K562 (cell line): ENCODE data around the gene PPT1. TPM values are rescaled to one million over a fixed set of nuclear protein-coding genes. Genes with fewer than 3 reads are reported as not detected.

Source experiments
- ATAC-seq: fragments of 200-7000 bp; cut with Tn5 transposase; 3 replicates; pipeline ENCODE4 v1.9.1; 2020; ENCODE audit warnings: moderate library complexity
- BruUV-seq: library from RNA; stranded (reverse); fragments of 400-500 nt; replicated peaks from 2 replicates; lab custom pipeline; 2021; lab: Mats Ljungman, UMichigan
- CTCF ChIA-PET: fragments of 300-600 bp; formaldehyde crosslinking; extraction: SDS; loops from one replicate; lab custom pipeline; 2021; ENCODE audit warnings: low intra/inter-chr PET ratio; lab: Yijun Ruan, JAX
- POLR2A ChIA-PET: fragments of 300-600, 350-650 bp; sonication (Branson Sonifier 250); formaldehyde crosslinking; extraction: SDS; loops from one replicate; lab custom pipeline; 2021; ENCODE audit warnings: antibody characterized with exemption, inconsistent platforms; lab: Yijun Ruan, JAX
- DNase-seq, 4 experiments: peaks; one replicate each; pipeline versions ENCODE4 v3.0.0 to v3.0.0-alpha.2; 2011 to 2018; ENCODE audit warnings: low spot score in 3 of 4, mixed read lengths in 3 of 4; ENCODE audit errors: extremely low read depth in 1 of 4
- FAIRE-seq: peaks from 2 replicates; lab custom pipeline; 2011; peaks lifted over from hg19 to GRCh38; lab: Jason Lieb, UNC
- H2AFZ ChIP-seq: 2 replicates; pipeline ENCODE4 v1.6.0; 2011; ENCODE audit warnings: low read depth, low read length, control low read depth, inconsistent platforms
- H3K27ac ChIP-seq: fragments of 200-600 bp; 3 replicates; pipeline ENCODE4 v1.8.0; 2011; ENCODE audit warnings: low read depth, mild to moderate bottlenecking, control low read depth, inconsistent platforms, low read length, moderate library complexity, mixed read lengths; ENCODE audit errors: extremely low read depth
- H3K27me3 ChIP-seq, 2 experiments: fragments of 300-600 bp in 1 of 2; 2 replicates in 1 of 2; 3 replicates in 1 of 2; pipeline versions ENCODE4 v1.6.0 to v1.8.0; 2011; ENCODE audit warnings: inconsistent platforms in 2 of 2, low read length in 2 of 2, mild to moderate bottlenecking in 1 of 2, mixed read lengths in 1 of 2, moderate library complexity in 1 of 2; ENCODE audit not compliant: control insufficient read depth in 2 of 2, insufficient read depth in 2 of 2
- H3K36me3 ChIP-seq: fragments of 300-600 bp; 3 replicates; pipeline ENCODE4 v1.8.0; 2011; ENCODE audit warnings: mild to moderate bottlenecking, low read length, inconsistent platforms; ENCODE audit not compliant: control insufficient read depth, insufficient read depth
- H3K4me1 ChIP-seq, 2 experiments: fragments of 200-600 bp in 1 of 2; replicated peaks in 1 of 2; 2 replicates in 1 of 2; 3 replicates in 1 of 2; pipeline versions ENCODE4 v1.5.1 to v1.8.0; 2011; ENCODE audit warnings: inconsistent platforms in 2 of 2, low read length in 2 of 2, mild to moderate bottlenecking in 1 of 2, mixed read lengths in 1 of 2, moderate library complexity in 1 of 2; ENCODE audit not compliant: control insufficient read depth in 2 of 2, insufficient read depth in 2 of 2
- H3K4me2 ChIP-seq: 2 replicates; pipeline ENCODE4 v1.6.1; 2011; ENCODE audit warnings: low read length, control low read depth, inconsistent platforms, mixed read lengths; ENCODE audit not compliant: insufficient read depth
- H3K4me3 ChIP-seq: fragments of 200-600 bp; sonication (generic), shearing (Covaris generic); 2 replicates; pipeline ENCODE4 v1.5.1; 2016; ENCODE audit warnings: control low read depth, inconsistent platforms
- H3K79me2 ChIP-seq: fragments of 200-600 bp; 3 replicates; pipeline ENCODE4 v1.8.0; 2011; ENCODE audit warnings: low read length, inconsistent platforms; ENCODE audit not compliant: control insufficient read depth, insufficient read depth
- H3K9ac ChIP-seq, 2 experiments: 2 replicates each; pipeline versions ENCODE4 v1.6.0 to v1.6.1; 2011; ENCODE audit warnings: low read depth in 2 of 2, low read length in 2 of 2, control low read depth in 1 of 2, inconsistent platforms in 1 of 2, mild to moderate bottlenecking in 1 of 2, mixed read lengths in 1 of 2; ENCODE audit not compliant: insufficient read depth in 1 of 2
- H3K9me1 ChIP-seq: one replicate; pipeline ENCODE4 v1.6.0; 2011; ENCODE audit warnings: inconsistent platforms, mild to moderate bottlenecking, low read length, moderate library complexity; ENCODE audit not compliant: control insufficient read depth, insufficient read depth
- H3K9me3 ChIP-seq: replicated peaks from 2 replicates; pipeline ENCODE4 v1.5.1; 2011; ENCODE audit warnings: low read depth, low read length, inconsistent platforms; ENCODE audit not compliant: control insufficient read depth, insufficient read depth
- H4K20me1 ChIP-seq: replicated peaks from 2 replicates; pipeline ENCODE4 v1.6.1; 2011; ENCODE audit warnings: low read length, inconsistent platforms, mixed read lengths; ENCODE audit not compliant: control insufficient read depth, insufficient read depth
- BRD9 ChIP-seq: fragments of 450-650 bp; IDR thresholded peaks from 2 replicates; pipeline ENCODE4 v1.6.1; 2018; ENCODE audit warnings: low read depth; ENCODE audit not compliant: partially characterized antibody
- CTBP1 ChIP-seq: fragments of 450-650 bp; IDR thresholded peaks from 2 replicates; pipeline ENCODE4 v1.6.1; 2016; ENCODE audit warnings: borderline replicate concordance
- FOS ChIP-seq: IDR thresholded peaks from 3 replicates; pipeline ENCODE4 v1.6.1; 2011; ENCODE audit not compliant: insufficient read length; ENCODE audit errors: extremely low read depth
- HNRNPH1 ChIP-seq: fragments of 200-400 bp; formaldehyde crosslinking; optimal IDR thresholded peaks from 2 replicates; pipeline ENCODE3; 2017; ENCODE audit warnings: low read depth, mild to moderate bottlenecking, low read length, moderate library complexity
- KAT7 ChIP-seq: sonication (generic); formaldehyde crosslinking; IDR thresholded peaks from 2 replicates; pipeline ENCODE4 v1.8.0; 2022; ENCODE audit warnings: missing genetic modification reagents, mild to moderate bottlenecking, borderline replicate concordance
- MAFK ChIP-seq: IDR thresholded peaks from 2 replicates; pipeline ENCODE4 v1.6.1; 2011; ENCODE audit warnings: low read length, improper control_type of control experiment
- OTX1 ChIP-seq: fragments of 450-650 bp; formaldehyde crosslinking; IDR thresholded peaks from 2 replicates; pipeline ENCODE4 v1.4.0; 2022; ENCODE audit warnings: mild to moderate bottlenecking
- POLR3A ChIP-seq: IDR thresholded peaks from 2 replicates; pipeline ENCODE4 v1.6.1; 2011; ENCODE audit warnings: borderline replicate concordance, mild to moderate bottlenecking, moderate library complexity; ENCODE audit not compliant: insufficient read length, insufficient read depth; ENCODE audit errors: extremely low read depth
- PTTG1 ChIP-seq: fragments of 450-650 bp; IDR thresholded peaks from 2 replicates; pipeline ENCODE4 v1.6.1; 2016; ENCODE audit warnings: low read depth, mild to moderate bottlenecking, missing genetic modification characterization, missing compliant biosample characterization
- RBM34 ChIP-seq: fragments of 200-400 bp; formaldehyde crosslinking; IDR thresholded peaks from 2 replicates; pipeline ENCODE4 v1.6.1; 2018; ENCODE audit warnings: low read length, borderline replicate concordance; ENCODE audit not compliant: insufficient read depth
- ZC3H4 ChIP-seq: sonication (generic); formaldehyde crosslinking; IDR thresholded peaks from 2 replicates; pipeline ENCODE4 v1.9.0; 2021; ENCODE audit warnings: missing genetic modification reagents, borderline replicate concordance
- WGBS: fragments of 100-300 bp; shearing (Covaris generic); methylation state at CpG from one replicate; pipeline ENCODE4 v1.1.6; 2016; ENCODE audit warnings: low coverage, mixed read lengths; ENCODE audit not compliant: insufficient coverage; ENCODE audit errors: missing lambda C conversion rate; 5-methylcytosine and 5-hydroxymethylcytosine counted together
- in situ Hi-C: fragments of 300-500 bp; cut with MboI; formaldehyde crosslinking; loops from 4 replicates; pipeline ENCODE4 v1.15.0; 2018; ENCODE audit warnings: inconsistent platforms, mixed read lengths
- intact Hi-C: fragments of 100-400 bp; cut with micrococcal nuclease; formaldehyde crosslinking; loops from 2 replicates; pipeline ENCODE4 v1.14.2; 2022
- polyA plus RNA-seq, 8 experiments: library from polyadenylated mRNA; depleted of rRNA in 4 of 8; stranded (reverse) in 5 of 8; unstranded in 3 of 8; fragments of >200 nt; fragmentation: Nextera tagmentation in 2 of 8; fragmentation: Illumina TruSeq in 1 of 8; extraction: Ambion mirVana in 2 of 8; extraction: Trizol in 1 of 8; gene quantifications; 2 replicates each; pipeline versions ENCODE4 v1.2.1 to v1.2.3, GENCODE V29; 2011 to 2014; ENCODE audit warnings: inconsistent platforms in 1 of 8, missing spikeins in 1 of 8
- total RNA-seq, 7 experiments: library from RNA; depleted of rRNA in 6 of 7; stranded (reverse); fragments of >200 nt in 6 of 7; fragmentation: Illumina TruSeq in 2 of 7; extraction: Trizol in 2 of 7; gene quantifications; 2 replicates each; pipeline versions ENCODE4 v1.2.1 to v1.2.3, GENCODE V29; 2011 to 2021; ENCODE audit warnings: low replicate concordance in 1 of 7
- TF ChIP-seq, protein P1 (sequence below): fragments of 150-350 bp; conservative IDR thresholded peaks from 2 replicates; pipeline ENCODE4 v1.6.1; 2014; ENCODE audit warnings: low read length
- TF ChIP-seq, protein P2 (sequence below): fragments of 450-650 bp; formaldehyde crosslinking; IDR thresholded peaks from 2 replicates; pipeline ENCODE4 v1.4.0; 2020; ENCODE audit warnings: mild to moderate bottlenecking, moderate library complexity
- TF ChIP-seq, protein P3 (sequence below): fragments of 450-650 bp; IDR thresholded peaks from 2 replicates; pipeline ENCODE4 v1.6.1; 2016; ENCODE audit warnings: low read depth, mild to moderate bottlenecking, moderate library complexity

PPT1 gene
- total and polyA plus RNA-seq, 9 of the 15 experiments (the other 6 are each of a cell fraction or from before 2014, with no cell fraction given), result 72.2 to 285 (median 143) TPM

DNA sequence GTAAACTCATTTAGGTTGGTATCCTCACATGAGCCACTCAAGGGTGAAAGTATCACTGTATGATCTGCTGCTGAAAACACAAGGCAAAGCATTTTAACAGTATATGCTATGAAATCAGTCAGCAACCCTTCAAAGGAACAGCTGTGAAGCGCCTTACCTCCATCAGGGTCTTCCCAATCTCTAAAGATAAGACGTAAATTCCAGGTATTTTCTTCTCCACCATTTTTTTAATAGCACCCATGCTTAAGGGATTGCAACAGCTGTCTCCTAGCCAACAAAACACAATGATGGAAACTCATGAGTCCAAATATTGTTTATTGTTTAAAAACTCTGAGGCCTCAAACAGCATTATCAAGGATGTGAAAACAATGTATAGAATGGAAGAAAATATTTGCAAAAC is 4.8 kb downstream of the PPT1 start:
- no TSS peak for BruUV-seq
- peaks cover 44% of the 10 kb centered on the region for H3K79me2 ChIP-seq
- in situ Hi-C loops (no loop called here), intact Hi-C loops (no loop called here)
- peaks cover 2% of the 10 kb centered on the region for H3K9me1 ChIP-seq
- no peaks in the 10 kb centered on the region for H3K9me3 ChIP-seq
- no peaks in the 10 kb centered on the region for H3K27me3 ChIP-seq
- no peaks in the 10 kb centered on the region for H4K20me1 ChIP-seq
- peaks cover 62% of the 10 kb centered on the region for H3K36me3 ChIP-seq
- H2AFZ ChIP-seq, result no peak overlapping the region
- DNase-seq (no peak), FAIRE-seq (no peak), ATAC-seq (no peak)
- no peak overlapping the region for H3K4me2 ChIP-seq
- CTCF ChIA-PET, result no interaction called here
- H3K9ac ChIP-seq, result no peak overlapping the region
- H3K4me3 ChIP-seq, result no peak overlapping the region
- H3K4me1 ChIP-seq, result peaks cover 10 to 14% of the 10 kb centered on the region in 2 experiments; a peak in 4 of 5 replicates
- WGBS, result 84% methylated on average over 2 of the region's 2 CpGs
- H3K27ac ChIP-seq, result no peak overlapping the region
- no peak for TF ChIP-seq FOS
- no peak for TF ChIP-seq CTBP1
- TF ChIP-seq ZC3H4 (CRISPR knock-in tag), result no peak
- no peak for TF ChIP-seq BRD9
- no peak for TF ChIP-seq PTTG1 (tag)
- TF ChIP-seq OTX1, result no peak
- no peak for TF ChIP-seq HNRNPH1
- TF ChIP-seq, protein P1, sequence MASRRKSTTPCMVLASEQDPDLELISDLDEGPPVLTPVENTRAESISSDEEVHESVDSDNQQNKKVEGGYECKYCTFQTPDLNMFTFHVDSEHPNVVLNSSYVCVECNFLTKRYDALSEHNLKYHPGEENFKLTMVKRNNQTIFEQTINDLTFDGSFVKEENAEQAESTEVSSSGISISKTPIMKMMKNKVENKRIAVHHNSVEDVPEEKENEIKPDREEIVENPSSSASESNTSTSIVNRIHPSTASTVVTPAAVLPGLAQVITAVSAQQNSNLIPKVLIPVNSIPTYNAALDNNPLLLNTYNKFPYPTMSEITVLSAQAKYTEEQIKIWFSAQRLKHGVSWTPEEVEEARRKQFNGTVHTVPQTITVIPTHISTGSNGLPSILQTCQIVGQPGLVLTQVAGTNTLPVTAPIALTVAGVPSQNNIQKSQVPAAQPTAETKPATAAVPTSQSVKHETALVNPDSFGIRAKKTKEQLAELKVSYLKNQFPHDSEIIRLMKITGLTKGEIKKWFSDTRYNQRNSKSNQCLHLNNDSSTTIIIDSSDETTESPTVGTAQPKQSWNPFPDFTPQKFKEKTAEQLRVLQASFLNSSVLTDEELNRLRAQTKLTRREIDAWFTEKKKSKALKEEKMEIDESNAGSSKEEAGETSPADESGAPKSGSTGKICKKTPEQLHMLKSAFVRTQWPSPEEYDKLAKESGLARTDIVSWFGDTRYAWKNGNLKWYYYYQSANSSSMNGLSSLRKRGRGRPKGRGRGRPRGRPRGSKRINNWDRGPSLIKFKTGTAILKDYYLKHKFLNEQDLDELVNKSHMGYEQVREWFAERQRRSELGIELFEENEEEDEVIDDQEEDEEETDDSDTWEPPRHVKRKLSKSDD, result no peak
- TF ChIP-seq MAFK, result no peak
- no peak for TF ChIP-seq KAT7 (CRISPR knock-in tag)
- TF ChIP-seq RBM34, result no peak
- TF ChIP-seq, protein P2, sequence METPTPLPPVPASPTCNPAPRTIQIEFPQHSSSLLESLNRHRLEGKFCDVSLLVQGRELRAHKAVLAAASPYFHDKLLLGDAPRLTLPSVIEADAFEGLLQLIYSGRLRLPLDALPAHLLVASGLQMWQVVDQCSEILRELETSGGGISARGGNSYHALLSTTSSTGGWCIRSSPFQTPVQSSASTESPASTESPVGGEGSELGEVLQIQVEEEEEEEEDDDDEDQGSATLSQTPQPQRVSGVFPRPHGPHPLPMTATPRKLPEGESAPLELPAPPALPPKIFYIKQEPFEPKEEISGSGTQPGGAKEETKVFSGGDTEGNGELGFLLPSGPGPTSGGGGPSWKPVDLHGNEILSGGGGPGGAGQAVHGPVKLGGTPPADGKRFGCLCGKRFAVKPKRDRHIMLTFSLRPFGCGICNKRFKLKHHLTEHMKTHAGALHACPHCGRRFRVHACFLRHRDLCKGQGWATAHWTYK, result no peak
- no peak for TF ChIP-seq POLR3A
- TF ChIP-seq, protein P3, sequence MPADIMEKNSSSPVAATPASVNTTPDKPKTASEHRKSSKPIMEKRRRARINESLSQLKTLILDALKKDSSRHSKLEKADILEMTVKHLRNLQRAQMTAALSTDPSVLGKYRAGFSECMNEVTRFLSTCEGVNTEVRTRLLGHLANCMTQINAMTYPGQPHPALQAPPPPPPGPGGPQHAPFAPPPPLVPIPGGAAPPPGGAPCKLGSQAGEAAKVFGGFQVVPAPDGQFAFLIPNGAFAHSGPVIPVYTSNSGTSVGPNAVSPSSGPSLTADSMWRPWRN, result no peak
- POLR2A ChIA-PET, result no interaction called here
